ENCODE results near the gene ALPK3. TPM values are rescaled to one million over a fixed set of nuclear protein-coding genes. Genes with fewer than 3 reads are reported as not detected.

The ALPK3 gene
- total and polyA plus RNA-seq, 2 donors (not counting 3 experiments of a cell fraction or from before 2014, with no cell fraction given) = 18.4 to 36.2 TPM

DNA sequence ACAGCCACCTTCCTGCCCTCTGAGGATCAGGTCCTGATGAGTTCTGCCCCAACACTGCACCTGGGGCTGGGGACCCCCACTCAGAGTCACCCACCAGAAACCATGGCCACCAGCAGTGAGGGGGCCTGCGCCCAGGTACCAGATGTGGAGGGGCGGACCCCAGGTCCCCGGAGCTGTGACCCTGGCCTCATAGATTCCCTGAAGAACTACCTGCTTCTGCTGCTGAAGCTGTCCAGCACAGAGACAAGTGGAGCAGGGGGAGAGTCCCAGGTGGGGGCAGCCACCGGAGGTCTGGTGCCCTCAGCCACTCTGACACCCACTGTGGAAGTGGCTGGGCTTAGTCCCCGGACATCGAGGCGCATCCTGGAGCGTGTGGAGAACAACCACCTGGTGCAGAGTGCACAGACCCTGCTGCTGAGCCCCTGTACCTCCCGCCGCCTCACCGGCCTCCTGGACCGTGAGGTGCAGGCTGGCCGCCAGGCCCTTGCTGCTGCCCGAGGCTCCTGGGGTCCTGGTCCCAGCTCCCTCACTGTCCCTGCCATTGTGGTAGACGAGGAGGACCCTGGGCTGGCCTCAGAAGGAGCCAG, 40.4 kb downstream of the ALPK3 start:
- ChIA-PET POLR2A (no interaction called here), CTCF (no interaction called here)
- peaks cover 0 to 33% of the 10 kb centered on the region in 2 experiments for H3K36me3 ChIP-seq (ENCODE audit: control insufficient read depth in 2 of 2, extremely low read depth in 1 of 2, insufficient read depth in 2 of 2, low read length in 2 of 2)
- TF ChIP-seq JUN (IDR thresholded peaks at IDR 0.05; ENCODE audit: borderline replicate concordance, insufficient read depth, insufficient read length, low read depth) (no peak), EZH2 (IDR thresholded peaks at IDR 0.05; ENCODE audit: borderline replicate concordance, low read depth, low read length, severe bottlenecking) (no peak), FOS (IDR thresholded peaks at IDR 0.05; ENCODE audit: borderline replicate concordance, insufficient read depth, low read length) (no peak), POLR2AphosphoS5 (IDR thresholded peaks at IDR 0.05; ENCODE audit: insufficient read depth, low read depth, low read length) (no peak)
- TF ChIP-seq, protein P1, sequence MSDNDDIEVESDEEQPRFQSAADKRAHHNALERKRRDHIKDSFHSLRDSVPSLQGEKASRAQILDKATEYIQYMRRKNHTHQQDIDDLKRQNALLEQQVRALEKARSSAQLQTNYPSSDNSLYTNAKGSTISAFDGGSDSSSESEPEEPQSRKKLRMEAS (IDR thresholded peaks at IDR 0.05; ENCODE audit: insufficient read depth, insufficient read length) = no peak
- TF ChIP-seq, protein P2, sequence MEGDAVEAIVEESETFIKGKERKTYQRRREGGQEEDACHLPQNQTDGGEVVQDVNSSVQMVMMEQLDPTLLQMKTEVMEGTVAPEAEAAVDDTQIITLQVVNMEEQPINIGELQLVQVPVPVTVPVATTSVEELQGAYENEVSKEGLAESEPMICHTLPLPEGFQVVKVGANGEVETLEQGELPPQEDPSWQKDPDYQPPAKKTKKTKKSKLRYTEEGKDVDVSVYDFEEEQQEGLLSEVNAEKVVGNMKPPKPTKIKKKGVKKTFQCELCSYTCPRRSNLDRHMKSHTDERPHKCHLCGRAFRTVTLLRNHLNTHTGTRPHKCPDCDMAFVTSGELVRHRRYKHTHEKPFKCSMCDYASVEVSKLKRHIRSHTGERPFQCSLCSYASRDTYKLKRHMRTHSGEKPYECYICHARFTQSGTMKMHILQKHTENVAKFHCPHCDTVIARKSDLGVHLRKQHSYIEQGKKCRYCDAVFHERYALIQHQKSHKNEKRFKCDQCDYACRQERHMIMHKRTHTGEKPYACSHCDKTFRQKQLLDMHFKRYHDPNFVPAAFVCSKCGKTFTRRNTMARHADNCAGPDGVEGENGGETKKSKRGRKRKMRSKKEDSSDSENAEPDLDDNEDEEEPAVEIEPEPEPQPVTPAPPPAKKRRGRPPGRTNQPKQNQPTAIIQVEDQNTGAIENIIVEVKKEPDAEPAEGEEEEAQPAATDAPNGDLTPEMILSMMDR (IDR thresholded peaks at IDR 0.05; ENCODE audit: extremely low read depth in 1 of 2, insufficient read depth in 1 of 2, low read depth in 1 of 2, low read length in 2 of 2) = no peak
- no peak overlapping the region for H3K4me3 ChIP-seq (replicated peaks in 1 of 3; ENCODE audit: insufficient read depth in 1 of 3, low read depth in 1 of 3, low read length in 3 of 3)
- intact Hi-C loops (cut with micrococcal nuclease) = no loop called here
- dilution Hi-C loops (cut with MboI; ENCODE audit: extremely low pct_ligation_motif_present, low sequenced_read_pairs) = no loop called here
- H4K20me1 ChIP-seq (replicated peaks; ENCODE audit: control insufficient read depth, extremely low read depth, insufficient read depth, low read length) = no peaks in the 10 kb centered on the region
- FAIRE-seq (no peak), DNase-seq (ENCODE audit: low read depth, low spot score) (no peak)
- no peaks in the 10 kb centered on the region for H3K4me1 ChIP-seq (ENCODE audit: control insufficient read depth, extremely low read depth, insufficient read depth, low read length)
- no peaks in the 10 kb centered on the region for H3K79me2 ChIP-seq (ENCODE audit: control insufficient read depth, insufficient read depth, low read length)
- H3K27me3 ChIP-seq (ENCODE audit: control insufficient read depth in 2 of 2, insufficient read depth in 2 of 2, low read length in 2 of 2) = no peaks in the 10 kb centered on the region
- BruUV-seq (replicated peaks) = no TSS peak
- H3K9me3 ChIP-seq (replicated peaks; ENCODE audit: control insufficient read depth, insufficient read depth, low read length) = no peaks in the 10 kb centered on the region
- no peak overlapping the region for H2AFZ ChIP-seq (ENCODE audit: low read depth, low read length)
- H3K27ac ChIP-seq (ENCODE audit: insufficient read depth, low read depth, low read length) = no peak overlapping the region
- no peaks in the 10 kb centered on the region for H3K9me1 ChIP-seq (replicated peaks; ENCODE audit: control insufficient read depth, extremely low read depth, insufficient read depth, low read length)
- no peak overlapping the region for H3K9ac ChIP-seq (replicated peaks; ENCODE audit: extremely low read depth, insufficient read depth, low read length)
- no peak overlapping the region for H3K4me2 ChIP-seq (ENCODE audit: insufficient read depth, low read length)

Measured in endothelial cell of umbilical vein (primary cell).